Measurements from ENCODE around the gene HOXD13. TPM values are rescaled to one million over a fixed set of nuclear protein-coding genes. Genes with fewer than 3 reads are reported as not detected.

HOXD13 gene
- total RNA-seq, 1 donor from 2014 or later: not detected

GRCh38 chr2:176106581-176107539 is 14.3 kb downstream of the HOXD13 start, which contains the start of gene HOXD11:
TSS of gene HOXD11 (plus strand) at chr2:176107280. CDS start at chr2:176107356, 76 bp downstream.
- no peak for DNase-seq

GRCh38 chr2:176107731-176108181 is 15.2 kb downstream of the HOXD13 start:
- DNase-seq: no peak

GRCh38 chr2:176109192-176109901 is 16.8 kb downstream of the HOXD13 start:
- DNase-seq: no peak

- no peak for DNase-seq
These were observed 17.4 kb downstream of the HOXD13 start for GRCh38 chr2:176109946-176110345.

- DNase-seq: no peak
These were observed 18.1 kb downstream of the HOXD13 start for GRCh38 chr2:176110415-176111308.

- DNase-seq: no peak
These were observed 18.8 kb downstream of the HOXD13 start for GRCh38 chr2:176111309-176111663.

- DNase-seq: no peak
These were observed 19.4 kb downstream of the HOXD13 start for GRCh38 chr2:176111846-176112374.

GRCh38 chr2:176112375-176113302 is 20.1 kb downstream of the HOXD13 start:
- no peak for DNase-seq

- no peak for DNase-seq
These were observed 21.8 kb downstream of the HOXD13 start for GRCh38 chr2:176114120-176114929.

GRCh38 chr2:176114930-176115625 is 22.6 kb downstream of the HOXD13 start:
- no peak for DNase-seq

- no peak for DNase-seq
These were observed 23.6 kb downstream of the HOXD13 start, which contains the start of gene HOXD10 for GRCh38 chr2:176115883-176116813. TSS of gene HOXD10 (plus strand) at chr2:176116778. CDS start at chr2:176116834, 56 bp downstream.

- DNase-seq: no peak
These were observed 24.8 kb downstream of the HOXD13 start for GRCh38 chr2:176117162-176117822.

GRCh38 chr2:176117823-176118371 is 25.4 kb downstream of the HOXD13 start:
- no peak for DNase-seq

- DNase-seq: no peak
These were observed 26.2 kb downstream of the HOXD13 start for GRCh38 chr2:176118601-176119339.

- DNase-seq: no peak
These were observed 28.1 kb downstream of the HOXD13 start for GRCh38 chr2:176120364-176121189.

All from skin of body (tissue), 2 donors.